ENCODE results near the gene TTLL3. TPM values are rescaled to one million over a fixed set of nuclear protein-coding genes. Genes with fewer than 3 reads are reported as not detected.

TTLL3 gene
- polyA plus RNA-seq, 1 of the 3 experiments (the other 2 are of a cell fraction): 41.6 TPM

DNA sequence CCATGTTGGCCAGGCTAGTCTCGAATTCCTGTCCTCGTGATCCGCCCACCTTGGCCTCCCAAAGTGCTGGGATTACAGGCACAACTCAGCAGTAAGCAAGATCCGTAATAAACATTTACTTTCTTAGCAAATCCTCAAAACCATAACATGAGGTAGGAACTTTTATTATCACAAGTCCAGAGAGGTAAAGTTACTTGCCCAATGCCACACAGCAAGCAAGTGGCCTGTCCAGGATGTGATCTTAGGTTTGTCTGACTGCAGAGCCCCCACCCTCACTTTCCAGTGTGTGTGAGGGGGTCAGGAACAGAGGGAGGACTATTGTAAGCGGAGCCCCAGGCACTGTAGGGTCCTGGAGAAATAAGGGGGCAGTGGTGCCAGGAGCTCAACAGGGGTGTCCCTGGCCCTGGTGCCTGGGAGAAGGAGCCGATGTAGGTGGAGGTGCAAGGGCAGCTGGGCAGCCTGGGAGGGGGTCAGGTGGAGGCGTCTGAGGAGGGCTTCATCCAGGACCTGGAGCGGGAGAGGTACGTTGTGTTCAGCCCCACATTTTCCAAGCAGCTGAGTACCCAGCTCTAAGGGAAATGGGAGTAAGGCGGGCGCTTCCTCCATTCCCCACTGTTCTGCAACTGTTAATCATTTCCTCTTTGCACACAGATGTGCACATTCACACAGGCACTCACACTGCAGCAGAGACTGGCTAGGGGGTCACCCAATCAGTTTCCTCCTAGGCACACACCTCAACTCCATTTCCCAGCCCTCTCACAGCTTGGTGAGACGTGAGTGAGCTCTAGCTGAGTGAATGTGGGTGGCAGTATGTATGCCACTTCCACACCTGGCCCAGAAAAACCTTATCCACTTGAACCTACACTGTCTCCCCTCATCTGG lies 27.9 kb downstream of the TTLL3 start:
- no peak overlapping the region for H2AFZ ChIP-seq (ENCODE audit: low read depth)
- peaks cover 13 to 29% of the 10 kb centered on the region in 2 experiments for H3K36me3 ChIP-seq (replicated peaks in 1 of 2; ENCODE audit: control insufficient read depth in 1 of 2, insufficient read depth in 2 of 2, low read length in 1 of 2)
- H3K79me2 ChIP-seq (ENCODE audit: insufficient read depth): peaks cover 7% of the 10 kb centered on the region; the same call in 1 of the 2 replicates
- no peaks in the 10 kb centered on the region for H3K27me3 ChIP-seq (ENCODE audit: insufficient read depth)
- H3K4me1 ChIP-seq (ENCODE audit: control insufficient read depth in 1 of 2, insufficient read depth in 2 of 2, low read depth in 1 of 2, low read length in 1 of 2): peaks cover 0 to 3% of the 10 kb centered on the region in 2 experiments; a peak in 1 of 4 replicates
- no peak overlapping the region for H3K27ac ChIP-seq (ENCODE audit: low read depth in 2 of 2, low read length in 1 of 2)
- 92% methylated on average over 11 of the region's 12 CpGs for WGBS (ENCODE audit: low lambda C conversion rate)
- H3K9me3 ChIP-seq: no peaks in the 10 kb centered on the region
- no peak for DNase-seq
- H3F3A ChIP-seq (replicated peaks; ENCODE audit: insufficient read depth): no peaks in the 10 kb centered on the region
- TF ChIP-seq FOSL2 (IDR thresholded peaks at IDR 0.05; ENCODE audit: borderline replicate concordance, low read depth): no peak
- no peak for TF ChIP-seq ZBTB33 (IDR thresholded peaks at IDR 0.05; ENCODE audit: borderline replicate concordance, low read depth)
- TF ChIP-seq JUND (IDR thresholded peaks at IDR 0.05): no peak
- TF ChIP-seq NRF1 (IDR thresholded peaks at IDR 0.05; ENCODE audit: low read depth, low read length): no peak
- no peak for TF ChIP-seq TCF12 (IDR thresholded peaks at IDR 0.05)
- no peak for TF ChIP-seq SIN3A (IDR thresholded peaks at IDR 0.05; ENCODE audit: borderline replicate concordance, low read depth, low read length)
- TF ChIP-seq FOXM1 (IDR thresholded peaks at IDR 0.05; ENCODE audit: low read depth): no peak
- no peak for TF ChIP-seq CHD2 (IDR thresholded peaks at IDR 0.05; ENCODE audit: low read length, partially characterized antibody)
- TF ChIP-seq RFX5 (IDR thresholded peaks at IDR 0.05; ENCODE audit: low read length): no peak
- no peak overlapping the region for H3K9ac ChIP-seq
- POLR2A ChIA-PET: interaction anchor here (0.6 kb wide), 1 partner anchor 471 kb away, joined by 4 read pairs; no protein-coding TSS in a partner anchor
- H3K4me2 ChIP-seq: no peak overlapping the region
- no peaks in the 10 kb centered on the region for H3K9me2 ChIP-seq
- CTCF ChIA-PET: no interaction called here
- H3K4me3 ChIP-seq (ENCODE audit: low read depth in 2 of 2, low read length in 1 of 2): no peak overlapping the region
- H4K20me1 ChIP-seq (ENCODE audit: insufficient read depth): no peaks in the 10 kb centered on the region

DNA sequence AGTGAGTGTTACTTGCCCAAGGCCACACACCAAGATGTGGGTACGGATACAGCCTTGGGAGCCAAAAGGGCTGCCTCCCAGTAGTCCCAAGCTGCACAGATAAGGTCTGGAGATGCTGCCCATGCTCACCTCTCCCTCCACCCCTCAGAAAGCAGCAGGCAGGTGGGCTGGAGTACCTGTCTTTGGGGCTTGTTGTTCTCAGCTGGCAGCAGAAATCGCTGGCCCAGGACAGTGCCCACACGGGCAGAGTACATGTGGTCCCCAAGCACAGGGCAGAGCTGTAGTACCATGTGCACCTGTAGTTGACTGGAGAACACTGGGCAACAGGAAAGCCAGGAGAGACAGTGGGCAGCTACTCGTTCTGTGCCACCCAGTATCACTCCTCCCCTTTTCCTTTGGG lies 28.8 kb downstream of the TTLL3 start:
- Histone ChIP-seq H3F3A (replicated peaks; ENCODE audit: insufficient read depth) (peaks cover 3% of the 10 kb centered on the region), H3K4me3 (ENCODE audit: low read depth in 2 of 2, low read length in 1 of 2) (no peak overlapping the region), H3K9me3 (no peaks in the 10 kb centered on the region), H3K36me3 (replicated peaks in 1 of 2; ENCODE audit: control insufficient read depth in 1 of 2, insufficient read depth in 2 of 2, low read length in 1 of 2) (peaks cover 13 to 25% of the 10 kb centered on the region in 2 experiments), H3K9ac (no peak overlapping the region), H3K27ac (ENCODE audit: low read depth in 2 of 2, low read length in 1 of 2) (no peak overlapping the region), H4K20me1 (ENCODE audit: insufficient read depth) (no peaks in the 10 kb centered on the region), H3K79me2 (ENCODE audit: insufficient read depth) (peaks cover 13% of the 10 kb centered on the region; the same call in 1 of the 2 replicates), H2AFZ (ENCODE audit: low read depth) (no peak overlapping the region), H3K9me2 (no peaks in the 10 kb centered on the region), H3K27me3 (ENCODE audit: insufficient read depth) (no peaks in the 10 kb centered on the region), H3K4me2 (no peak overlapping the region), H3K4me1 (ENCODE audit: control insufficient read depth in 1 of 2, insufficient read depth in 2 of 2, low read depth in 1 of 2, low read length in 1 of 2) (peaks cover 0 to 3% of the 10 kb centered on the region in 2 experiments; a peak in 1 of 4 replicates)
- 91% methylated on average over 3 of the region's 4 CpGs for WGBS (ENCODE audit: low lambda C conversion rate)
- CTCF ChIA-PET: no interaction called here
- no peak for TF ChIP-seq CHD2 (IDR thresholded peaks at IDR 0.05; ENCODE audit: low read length, partially characterized antibody)
- no peak for TF ChIP-seq USF2 (IDR thresholded peaks at IDR 0.05; ENCODE audit: borderline replicate concordance, low read depth, low read length)
- no peak for TF ChIP-seq SMC3 (IDR thresholded peaks at IDR 0.05; ENCODE audit: low read depth, low read length)
- TF ChIP-seq RFX5 (IDR thresholded peaks at IDR 0.05; ENCODE audit: low read length): no peak
- TF ChIP-seq TCF12 (IDR thresholded peaks at IDR 0.05): no peak
- no peak for TF ChIP-seq YY1 (IDR thresholded peaks at IDR 0.05; ENCODE audit: low read depth)
- TF ChIP-seq GABPA (IDR thresholded peaks at IDR 0.05; ENCODE audit: low read depth): no peak
- TF ChIP-seq NRF1 (IDR thresholded peaks at IDR 0.05; ENCODE audit: low read depth, low read length): no peak
- TF ChIP-seq ELF1 (IDR thresholded peaks at IDR 0.05): no peak
- TF ChIP-seq EZH2phosphoT487 (IDR thresholded peaks at IDR 0.05; ENCODE audit: borderline replicate concordance, low read depth): no peak
- TF ChIP-seq MXI1 (IDR thresholded peaks at IDR 0.05; ENCODE audit: low read depth, low read length): no peak
- TF ChIP-seq MAX (IDR thresholded peaks at IDR 0.05; ENCODE audit: low read depth): no peak
- no peak for TF ChIP-seq ZBTB33 (IDR thresholded peaks at IDR 0.05; ENCODE audit: borderline replicate concordance, low read depth)
- no peak for TF ChIP-seq TEAD4 (IDR thresholded peaks at IDR 0.05; ENCODE audit: borderline replicate concordance, insufficient read depth)
- POLR2A ChIA-PET: interaction anchor here (0.5 kb wide), 1 partner anchor 63 kb away, joined by 4 read pairs; no protein-coding TSS in a partner anchor
- no peak for DNase-seq
